ENCODE results near the gene TSPAN1. TPM values are rescaled to one million over a fixed set of nuclear protein-coding genes. Genes with fewer than 3 reads are reported as not detected.

TSPAN1 gene
- polyA plus RNA-seq, 1 of the 3 experiments (the other 2 are of a cell fraction) = 12.2 TPM

DNA sequence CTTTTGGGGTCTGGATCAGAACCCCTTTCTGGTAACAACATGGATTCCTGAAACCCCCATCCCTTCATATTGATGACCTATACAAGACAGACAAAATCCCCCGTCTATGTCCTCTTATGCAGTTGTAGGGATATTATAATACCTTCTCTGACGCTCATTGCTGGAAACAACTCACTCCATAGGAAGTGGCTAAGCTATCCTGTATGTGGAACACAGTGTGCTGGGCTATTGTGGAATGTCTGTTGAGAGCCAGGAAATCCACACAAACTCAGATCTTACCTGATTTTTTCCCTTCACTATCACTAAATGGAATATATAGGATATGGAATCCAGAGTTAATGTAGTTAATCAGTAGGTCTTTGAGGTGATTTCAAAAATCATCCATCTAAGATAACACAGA is 24.8 kb upstream of the TSPAN1 start:
- Histone ChIP-seq H3F3A (replicated peaks; ENCODE audit: insufficient read depth) (no peaks in the 10 kb centered on the region), H3K9ac (no peak overlapping the region), H3K36me3 (replicated peaks in 1 of 2; ENCODE audit: control insufficient read depth in 1 of 2, insufficient read depth in 2 of 2, low read length in 1 of 2) (no peaks in the 10 kb centered on the region), H3K4me2 (no peak overlapping the region), H3K79me2 (ENCODE audit: insufficient read depth) (no peaks in the 10 kb centered on the region), H3K9me3 (no peaks in the 10 kb centered on the region), H3K4me1 (ENCODE audit: control insufficient read depth in 1 of 2, insufficient read depth in 2 of 2, low read depth in 1 of 2, low read length in 1 of 2) (no peaks in the 10 kb centered on the region; a peak in 1 of 4 replicates), H3K27me3 (ENCODE audit: insufficient read depth) (no peaks in the 10 kb centered on the region), H3K27ac (ENCODE audit: low read depth in 2 of 2, low read length in 1 of 2) (no peak overlapping the region), H2AFZ (ENCODE audit: low read depth) (no peak overlapping the region), H3K4me3 (ENCODE audit: low read depth in 2 of 2, low read length in 1 of 2) (no peak overlapping the region), H4K20me1 (ENCODE audit: insufficient read depth) (no peaks in the 10 kb centered on the region), H3K9me2 (no peaks in the 10 kb centered on the region)
- ChIA-PET POLR2A (no interaction called here), CTCF (interaction anchor here (1.2 kb wide), 1 partner anchor 27 kb away, joined by 3 read pairs; no protein-coding TSS in a partner anchor)
- WGBS (ENCODE audit: low lambda C conversion rate) = 80% methylated on average over 2 of the region's 2 CpGs
- no peak for DNase-seq
- TF ChIP-seq, protein P1, sequence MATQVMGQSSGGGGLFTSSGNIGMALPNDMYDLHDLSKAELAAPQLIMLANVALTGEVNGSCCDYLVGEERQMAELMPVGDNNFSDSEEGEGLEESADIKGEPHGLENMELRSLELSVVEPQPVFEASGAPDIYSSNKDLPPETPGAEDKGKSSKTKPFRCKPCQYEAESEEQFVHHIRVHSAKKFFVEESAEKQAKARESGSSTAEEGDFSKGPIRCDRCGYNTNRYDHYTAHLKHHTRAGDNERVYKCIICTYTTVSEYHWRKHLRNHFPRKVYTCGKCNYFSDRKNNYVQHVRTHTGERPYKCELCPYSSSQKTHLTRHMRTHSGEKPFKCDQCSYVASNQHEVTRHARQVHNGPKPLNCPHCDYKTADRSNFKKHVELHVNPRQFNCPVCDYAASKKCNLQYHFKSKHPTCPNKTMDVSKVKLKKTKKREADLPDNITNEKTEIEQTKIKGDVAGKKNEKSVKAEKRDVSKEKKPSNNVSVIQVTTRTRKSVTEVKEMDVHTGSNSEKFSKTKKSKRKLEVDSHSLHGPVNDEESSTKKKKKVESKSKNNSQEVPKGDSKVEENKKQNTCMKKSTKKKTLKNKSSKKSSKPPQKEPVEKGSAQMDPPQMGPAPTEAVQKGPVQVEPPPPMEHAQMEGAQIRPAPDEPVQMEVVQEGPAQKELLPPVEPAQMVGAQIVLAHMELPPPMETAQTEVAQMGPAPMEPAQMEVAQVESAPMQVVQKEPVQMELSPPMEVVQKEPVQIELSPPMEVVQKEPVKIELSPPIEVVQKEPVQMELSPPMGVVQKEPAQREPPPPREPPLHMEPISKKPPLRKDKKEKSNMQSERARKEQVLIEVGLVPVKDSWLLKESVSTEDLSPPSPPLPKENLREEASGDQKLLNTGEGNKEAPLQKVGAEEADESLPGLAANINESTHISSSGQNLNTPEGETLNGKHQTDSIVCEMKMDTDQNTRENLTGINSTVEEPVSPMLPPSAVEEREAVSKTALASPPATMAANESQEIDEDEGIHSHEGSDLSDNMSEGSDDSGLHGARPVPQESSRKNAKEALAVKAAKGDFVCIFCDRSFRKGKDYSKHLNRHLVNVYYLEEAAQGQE (IDR thresholded peaks at IDR 0.05; ENCODE audit: low read depth, low read length) = no peak
- TF ChIP-seq TEAD4 (IDR thresholded peaks at IDR 0.05; ENCODE audit: borderline replicate concordance, insufficient read depth) (no peak), FOSL2 (IDR thresholded peaks at IDR 0.05; ENCODE audit: borderline replicate concordance, low read depth) (no peak), TCF12 (IDR thresholded peaks at IDR 0.05) (no peak), EZH2phosphoT487 (IDR thresholded peaks at IDR 0.05; ENCODE audit: borderline replicate concordance, low read depth) (no peak), RAD21 (IDR thresholded peaks at IDR 0.05; ENCODE audit: low read length) (no peak), GABPA (IDR thresholded peaks at IDR 0.05; ENCODE audit: low read depth) (no peak), FOXM1 (IDR thresholded peaks at IDR 0.05; ENCODE audit: low read depth) (no peak), MEF2A (IDR thresholded peaks at IDR 0.05; ENCODE audit: borderline replicate concordance, low read depth) (no peak), SMC3 (IDR thresholded peaks at IDR 0.05; ENCODE audit: low read depth, low read length) (no peak), ELF1 (IDR thresholded peaks at IDR 0.05) (no peak)
- TF ChIP-seq, protein P2, sequence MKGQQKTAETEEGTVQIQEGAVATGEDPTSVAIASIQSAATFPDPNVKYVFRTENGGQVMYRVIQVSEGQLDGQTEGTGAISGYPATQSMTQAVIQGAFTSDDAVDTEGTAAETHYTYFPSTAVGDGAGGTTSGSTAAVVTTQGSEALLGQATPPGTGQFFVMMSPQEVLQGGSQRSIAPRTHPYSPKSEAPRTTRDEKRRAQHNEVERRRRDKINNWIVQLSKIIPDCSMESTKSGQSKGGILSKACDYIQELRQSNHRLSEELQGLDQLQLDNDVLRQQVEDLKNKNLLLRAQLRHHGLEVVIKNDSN (IDR thresholded peaks at IDR 0.05; ENCODE audit: borderline replicate concordance, low read depth) = no peak
- TF ChIP-seq, protein P3, sequence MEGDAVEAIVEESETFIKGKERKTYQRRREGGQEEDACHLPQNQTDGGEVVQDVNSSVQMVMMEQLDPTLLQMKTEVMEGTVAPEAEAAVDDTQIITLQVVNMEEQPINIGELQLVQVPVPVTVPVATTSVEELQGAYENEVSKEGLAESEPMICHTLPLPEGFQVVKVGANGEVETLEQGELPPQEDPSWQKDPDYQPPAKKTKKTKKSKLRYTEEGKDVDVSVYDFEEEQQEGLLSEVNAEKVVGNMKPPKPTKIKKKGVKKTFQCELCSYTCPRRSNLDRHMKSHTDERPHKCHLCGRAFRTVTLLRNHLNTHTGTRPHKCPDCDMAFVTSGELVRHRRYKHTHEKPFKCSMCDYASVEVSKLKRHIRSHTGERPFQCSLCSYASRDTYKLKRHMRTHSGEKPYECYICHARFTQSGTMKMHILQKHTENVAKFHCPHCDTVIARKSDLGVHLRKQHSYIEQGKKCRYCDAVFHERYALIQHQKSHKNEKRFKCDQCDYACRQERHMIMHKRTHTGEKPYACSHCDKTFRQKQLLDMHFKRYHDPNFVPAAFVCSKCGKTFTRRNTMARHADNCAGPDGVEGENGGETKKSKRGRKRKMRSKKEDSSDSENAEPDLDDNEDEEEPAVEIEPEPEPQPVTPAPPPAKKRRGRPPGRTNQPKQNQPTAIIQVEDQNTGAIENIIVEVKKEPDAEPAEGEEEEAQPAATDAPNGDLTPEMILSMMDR (IDR thresholded peaks at IDR 0.05) = no peak
- TF ChIP-seq, protein P4, sequence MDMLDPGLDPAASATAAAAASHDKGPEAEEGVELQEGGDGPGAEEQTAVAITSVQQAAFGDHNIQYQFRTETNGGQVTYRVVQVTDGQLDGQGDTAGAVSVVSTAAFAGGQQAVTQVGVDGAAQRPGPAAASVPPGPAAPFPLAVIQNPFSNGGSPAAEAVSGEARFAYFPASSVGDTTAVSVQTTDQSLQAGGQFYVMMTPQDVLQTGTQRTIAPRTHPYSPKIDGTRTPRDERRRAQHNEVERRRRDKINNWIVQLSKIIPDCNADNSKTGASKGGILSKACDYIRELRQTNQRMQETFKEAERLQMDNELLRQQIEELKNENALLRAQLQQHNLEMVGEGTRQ (IDR thresholded peaks at IDR 0.05; ENCODE audit: borderline replicate concordance, low read depth, low read length) = no peak
- TF ChIP-seq, protein P5, sequence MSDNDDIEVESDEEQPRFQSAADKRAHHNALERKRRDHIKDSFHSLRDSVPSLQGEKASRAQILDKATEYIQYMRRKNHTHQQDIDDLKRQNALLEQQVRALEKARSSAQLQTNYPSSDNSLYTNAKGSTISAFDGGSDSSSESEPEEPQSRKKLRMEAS (IDR thresholded peaks at IDR 0.05; ENCODE audit: low read depth) = no peak
- TF ChIP-seq, protein P6, sequence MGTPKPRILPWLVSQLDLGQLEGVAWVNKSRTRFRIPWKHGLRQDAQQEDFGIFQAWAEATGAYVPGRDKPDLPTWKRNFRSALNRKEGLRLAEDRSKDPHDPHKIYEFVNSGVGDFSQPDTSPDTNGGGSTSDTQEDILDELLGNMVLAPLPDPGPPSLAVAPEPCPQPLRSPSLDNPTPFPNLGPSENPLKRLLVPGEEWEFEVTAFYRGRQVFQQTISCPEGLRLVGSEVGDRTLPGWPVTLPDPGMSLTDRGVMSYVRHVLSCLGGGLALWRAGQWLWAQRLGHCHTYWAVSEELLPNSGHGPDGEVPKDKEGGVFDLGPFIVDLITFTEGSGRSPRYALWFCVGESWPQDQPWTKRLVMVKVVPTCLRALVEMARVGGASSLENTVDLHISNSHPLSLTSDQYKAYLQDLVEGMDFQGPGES (IDR thresholded peaks at IDR 0.05; ENCODE audit: low read depth, low read length) = no peak
